GM23338 (cell line): ENCODE data around the gene FAM227B. TPM values are rescaled to one million over a fixed set of nuclear protein-coding genes. Genes with fewer than 3 reads are reported as not detected.

Experiments used
- CREB1 ChIP-seq: fragments of 250-450 bp; sonication (Bioruptor Pico); IDR thresholded peaks from 2 replicates; pipeline ENCODE4 v1.5.0; 2020; ENCODE audit warnings: low read depth, mild to moderate bottlenecking, moderate library complexity
- EZH2 ChIP-seq: fragments of 200-600 bp; sonication (generic); IDR thresholded peaks from one replicate; pipeline ENCODE4 v1.8.0; 2017; ENCODE audit warnings: antibody characterized with exemption, mild to moderate bottlenecking, low read depth; ENCODE audit not compliant: unreplicated experiment
- EZH2phosphoT487 ChIP-seq: fragments of 200-600 bp; sonication (generic); IDR thresholded peaks from one replicate; pipeline ENCODE4 v1.8.1; 2018; ENCODE audit warnings: antibody characterized with exemption; ENCODE audit not compliant: unreplicated experiment
- JUNB ChIP-seq: IDR thresholded peaks from one replicate; pipeline ENCODE4 v1.6.1; 2016; ENCODE audit warnings: antibody characterized with exemption; ENCODE audit not compliant: unreplicated experiment
- NANOG ChIP-seq: IDR thresholded peaks from 2 replicates; pipeline ENCODE4 v1.6.1; 2016; ENCODE audit warnings: antibody characterized with exemption, borderline replicate concordance
- POLR2AphosphoS5 ChIP-seq: IDR thresholded peaks from 2 replicates; pipeline ENCODE4 v1.6.1; 2016; ENCODE audit warnings: antibody characterized with exemption, low read depth
- ZNF331 ChIP-seq: fragments of 250-450 bp; sonication (Bioruptor Pico); IDR thresholded peaks from 2 replicates; pipeline ENCODE4 v1.5.0; 2020; ENCODE audit warnings: low read depth, mild to moderate bottlenecking, moderate library complexity
- polyA plus RNA-seq: library from polyadenylated mRNA; unstranded; fragments of >200 nt; fragmentation: Nextera tagmentation; extraction: Ambion mirVana; gene quantifications from 2 replicates; pipeline ENCODE4 v1.2.1, GENCODE V29; 2016
- total RNA-seq: library from RNA; depleted of rRNA; stranded (reverse); fragments of >200 nt; shearing (Covaris generic); gene quantifications from 2 replicates; pipeline ENCODE4 v1.2.3, GENCODE V29; 2014
- TF ChIP-seq, protein P1 (sequence below): fragments of 250-450 bp; sonication (Bioruptor Pico); IDR thresholded peaks from 2 replicates; pipeline ENCODE4 v1.5.0; 2020; ENCODE audit warnings: mild to moderate bottlenecking, moderate library complexity
- TF ChIP-seq, protein P2 (sequence below), 2 experiments: fragments of 200-600 bp in 1 of 2; sonication (generic) in 1 of 2; conservative IDR thresholded peaks; 2 replicates each; pipeline versions ENCODE4 v1.5.1 to v1.6.1; 2016 to 2017; ENCODE audit warnings: antibody characterized with exemption in 2 of 2, low read depth in 2 of 2, mild to moderate bottlenecking in 2 of 2, moderate library complexity in 1 of 2
- TF ChIP-seq, protein P3 (sequence below): IDR thresholded peaks from one replicate; pipeline ENCODE4 v1.6.1; 2018; ENCODE audit warnings: antibody characterized with exemption; ENCODE audit not compliant: unreplicated experiment
- TF ChIP-seq, protein P4 (sequence below): IDR thresholded peaks from 2 replicates; pipeline ENCODE4 v1.6.1; 2016; ENCODE audit warnings: antibody characterized with exemption

FAM227B gene
- total and polyA plus RNA-seq, 2 experiments from 2014 or later = 2.6 to 10.2 TPM

DNA sequence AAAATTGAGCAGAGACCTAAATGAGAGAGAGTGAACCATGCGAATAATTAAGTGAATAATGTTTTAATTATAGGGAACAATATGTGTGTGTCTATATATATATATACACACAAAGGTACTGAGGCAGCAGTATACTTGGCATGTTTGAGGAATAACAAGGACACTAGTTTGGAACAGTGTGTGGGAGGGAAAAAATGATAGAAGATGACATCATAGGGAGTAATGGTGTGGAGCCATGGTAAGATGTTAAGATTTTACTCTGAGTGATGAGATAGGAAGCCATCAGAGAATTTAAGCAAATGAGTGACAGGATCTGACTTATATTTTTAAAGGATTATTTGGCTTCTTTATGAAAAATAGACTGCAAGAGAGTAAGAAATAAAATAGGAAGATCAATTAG, 29.4 kb upstream of the FAM227B start (continued):
- TF ChIP-seq, protein P1, sequence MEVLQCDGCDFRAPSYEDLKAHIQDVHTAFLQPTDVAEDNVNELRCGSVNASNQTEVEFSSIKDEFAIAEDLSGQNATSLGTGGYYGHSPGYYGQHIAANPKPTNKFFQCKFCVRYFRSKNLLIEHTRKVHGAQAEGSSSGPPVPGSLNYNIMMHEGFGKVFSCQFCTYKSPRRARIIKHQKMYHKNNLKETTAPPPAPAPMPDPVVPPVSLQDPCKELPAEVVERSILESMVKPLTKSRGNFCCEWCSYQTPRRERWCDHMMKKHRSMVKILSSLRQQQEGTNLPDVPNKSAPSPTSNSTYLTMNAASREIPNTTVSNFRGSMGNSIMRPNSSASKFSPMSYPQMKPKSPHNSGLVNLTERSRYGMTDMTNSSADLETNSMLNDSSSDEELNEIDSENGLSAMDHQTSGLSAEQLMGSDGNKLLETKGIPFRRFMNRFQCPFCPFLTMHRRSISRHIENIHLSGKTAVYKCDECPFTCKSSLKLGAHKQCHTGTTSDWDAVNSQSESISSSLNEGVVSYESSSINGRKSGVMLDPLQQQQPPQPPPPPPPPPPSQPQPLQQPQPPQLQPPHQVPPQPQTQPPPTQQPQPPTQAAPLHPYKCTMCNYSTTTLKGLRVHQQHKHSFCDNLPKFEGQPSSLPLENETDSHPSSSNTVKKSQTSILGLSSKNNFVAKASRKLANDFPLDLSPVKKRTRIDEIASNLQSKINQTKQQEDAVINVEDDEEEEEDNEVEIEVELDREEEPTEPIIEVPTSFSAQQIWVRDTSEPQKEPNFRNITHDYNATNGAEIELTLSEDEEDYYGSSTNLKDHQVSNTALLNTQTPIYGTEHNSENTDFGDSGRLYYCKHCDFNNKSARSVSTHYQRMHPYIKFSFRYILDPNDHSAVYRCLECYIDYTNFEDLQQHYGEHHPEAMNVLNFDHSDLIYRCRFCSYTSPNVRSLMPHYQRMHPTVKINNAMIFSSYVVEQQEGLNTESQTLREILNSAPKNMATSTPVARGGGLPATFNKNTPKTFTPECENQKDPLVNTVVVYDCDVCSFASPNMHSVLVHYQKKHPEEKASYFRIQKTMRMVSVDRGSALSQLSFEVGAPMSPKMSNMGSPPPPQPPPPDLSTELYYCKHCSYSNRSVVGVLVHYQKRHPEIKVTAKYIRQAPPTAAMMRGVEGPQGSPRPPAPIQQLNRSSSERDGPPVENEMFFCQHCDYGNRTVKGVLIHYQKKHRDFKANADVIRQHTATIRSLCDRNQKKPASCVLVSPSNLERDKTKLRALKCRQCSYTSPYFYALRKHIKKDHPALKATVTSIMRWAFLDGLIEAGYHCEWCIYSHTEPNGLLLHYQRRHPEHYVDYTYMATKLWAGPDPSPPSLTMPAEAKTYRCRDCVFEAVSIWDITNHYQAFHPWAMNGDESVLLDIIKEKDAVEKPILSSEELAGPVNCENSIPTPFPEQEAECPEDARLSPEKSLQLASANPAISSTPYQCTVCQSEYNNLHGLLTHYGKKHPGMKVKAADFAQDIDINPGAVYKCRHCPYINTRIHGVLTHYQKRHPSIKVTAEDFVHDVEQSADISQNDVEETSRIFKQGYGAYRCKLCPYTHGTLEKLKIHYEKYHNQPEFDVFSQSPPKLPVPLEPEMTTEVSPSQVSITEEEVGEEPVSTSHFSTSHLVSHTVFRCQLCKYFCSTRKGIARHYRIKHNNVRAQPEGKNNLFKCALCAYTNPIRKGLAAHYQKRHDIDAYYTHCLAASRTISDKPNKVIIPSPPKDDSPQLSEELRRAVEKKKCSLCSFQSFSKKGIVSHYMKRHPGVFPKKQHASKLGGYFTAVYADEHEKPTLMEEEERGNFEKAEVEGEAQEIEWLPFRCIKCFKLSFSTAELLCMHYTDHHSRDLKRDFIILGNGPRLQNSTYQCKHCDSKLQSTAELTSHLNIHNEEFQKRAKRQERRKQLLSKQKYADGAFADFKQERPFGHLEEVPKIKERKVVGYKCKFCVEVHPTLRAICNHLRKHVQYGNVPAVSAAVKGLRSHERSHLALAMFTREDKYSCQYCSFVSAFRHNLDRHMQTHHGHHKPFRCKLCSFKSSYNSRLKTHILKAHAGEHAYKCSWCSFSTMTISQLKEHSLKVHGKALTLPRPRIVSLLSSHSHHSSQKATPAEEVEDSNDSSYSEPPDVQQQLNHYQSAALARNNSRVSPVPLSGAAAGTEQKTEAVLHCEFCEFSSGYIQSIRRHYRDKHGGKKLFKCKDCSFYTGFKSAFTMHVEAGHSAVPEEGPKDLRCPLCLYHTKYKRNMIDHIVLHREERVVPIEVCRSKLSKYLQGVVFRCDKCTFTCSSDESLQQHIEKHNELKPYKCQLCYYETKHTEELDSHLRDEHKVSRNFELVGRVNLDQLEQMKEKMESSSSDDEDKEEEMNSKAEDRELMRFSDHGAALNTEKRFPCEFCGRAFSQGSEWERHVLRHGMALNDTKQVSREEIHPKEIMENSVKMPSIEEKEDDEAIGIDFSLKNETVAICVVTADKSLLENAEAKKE (CRISPR knock-in tag) = no peak
- TF ChIP-seq EZH2 (no peak), JUNB (no peak), EZH2phosphoT487 (no peak), CREB1 (CRISPR knock-in tag) (no peak), ZNF331 (CRISPR knock-in tag) (no peak), NANOG (no peak), POLR2AphosphoS5 (no peak)
- TF ChIP-seq, protein P2, sequence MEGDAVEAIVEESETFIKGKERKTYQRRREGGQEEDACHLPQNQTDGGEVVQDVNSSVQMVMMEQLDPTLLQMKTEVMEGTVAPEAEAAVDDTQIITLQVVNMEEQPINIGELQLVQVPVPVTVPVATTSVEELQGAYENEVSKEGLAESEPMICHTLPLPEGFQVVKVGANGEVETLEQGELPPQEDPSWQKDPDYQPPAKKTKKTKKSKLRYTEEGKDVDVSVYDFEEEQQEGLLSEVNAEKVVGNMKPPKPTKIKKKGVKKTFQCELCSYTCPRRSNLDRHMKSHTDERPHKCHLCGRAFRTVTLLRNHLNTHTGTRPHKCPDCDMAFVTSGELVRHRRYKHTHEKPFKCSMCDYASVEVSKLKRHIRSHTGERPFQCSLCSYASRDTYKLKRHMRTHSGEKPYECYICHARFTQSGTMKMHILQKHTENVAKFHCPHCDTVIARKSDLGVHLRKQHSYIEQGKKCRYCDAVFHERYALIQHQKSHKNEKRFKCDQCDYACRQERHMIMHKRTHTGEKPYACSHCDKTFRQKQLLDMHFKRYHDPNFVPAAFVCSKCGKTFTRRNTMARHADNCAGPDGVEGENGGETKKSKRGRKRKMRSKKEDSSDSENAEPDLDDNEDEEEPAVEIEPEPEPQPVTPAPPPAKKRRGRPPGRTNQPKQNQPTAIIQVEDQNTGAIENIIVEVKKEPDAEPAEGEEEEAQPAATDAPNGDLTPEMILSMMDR (conservative IDR thresholded peaks at IDR 0.05; ENCODE audit: low read depth in 2 of 2) = no peak
- TF ChIP-seq, protein P3, sequence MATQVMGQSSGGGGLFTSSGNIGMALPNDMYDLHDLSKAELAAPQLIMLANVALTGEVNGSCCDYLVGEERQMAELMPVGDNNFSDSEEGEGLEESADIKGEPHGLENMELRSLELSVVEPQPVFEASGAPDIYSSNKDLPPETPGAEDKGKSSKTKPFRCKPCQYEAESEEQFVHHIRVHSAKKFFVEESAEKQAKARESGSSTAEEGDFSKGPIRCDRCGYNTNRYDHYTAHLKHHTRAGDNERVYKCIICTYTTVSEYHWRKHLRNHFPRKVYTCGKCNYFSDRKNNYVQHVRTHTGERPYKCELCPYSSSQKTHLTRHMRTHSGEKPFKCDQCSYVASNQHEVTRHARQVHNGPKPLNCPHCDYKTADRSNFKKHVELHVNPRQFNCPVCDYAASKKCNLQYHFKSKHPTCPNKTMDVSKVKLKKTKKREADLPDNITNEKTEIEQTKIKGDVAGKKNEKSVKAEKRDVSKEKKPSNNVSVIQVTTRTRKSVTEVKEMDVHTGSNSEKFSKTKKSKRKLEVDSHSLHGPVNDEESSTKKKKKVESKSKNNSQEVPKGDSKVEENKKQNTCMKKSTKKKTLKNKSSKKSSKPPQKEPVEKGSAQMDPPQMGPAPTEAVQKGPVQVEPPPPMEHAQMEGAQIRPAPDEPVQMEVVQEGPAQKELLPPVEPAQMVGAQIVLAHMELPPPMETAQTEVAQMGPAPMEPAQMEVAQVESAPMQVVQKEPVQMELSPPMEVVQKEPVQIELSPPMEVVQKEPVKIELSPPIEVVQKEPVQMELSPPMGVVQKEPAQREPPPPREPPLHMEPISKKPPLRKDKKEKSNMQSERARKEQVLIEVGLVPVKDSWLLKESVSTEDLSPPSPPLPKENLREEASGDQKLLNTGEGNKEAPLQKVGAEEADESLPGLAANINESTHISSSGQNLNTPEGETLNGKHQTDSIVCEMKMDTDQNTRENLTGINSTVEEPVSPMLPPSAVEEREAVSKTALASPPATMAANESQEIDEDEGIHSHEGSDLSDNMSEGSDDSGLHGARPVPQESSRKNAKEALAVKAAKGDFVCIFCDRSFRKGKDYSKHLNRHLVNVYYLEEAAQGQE = no peak
- TF ChIP-seq, protein P4, sequence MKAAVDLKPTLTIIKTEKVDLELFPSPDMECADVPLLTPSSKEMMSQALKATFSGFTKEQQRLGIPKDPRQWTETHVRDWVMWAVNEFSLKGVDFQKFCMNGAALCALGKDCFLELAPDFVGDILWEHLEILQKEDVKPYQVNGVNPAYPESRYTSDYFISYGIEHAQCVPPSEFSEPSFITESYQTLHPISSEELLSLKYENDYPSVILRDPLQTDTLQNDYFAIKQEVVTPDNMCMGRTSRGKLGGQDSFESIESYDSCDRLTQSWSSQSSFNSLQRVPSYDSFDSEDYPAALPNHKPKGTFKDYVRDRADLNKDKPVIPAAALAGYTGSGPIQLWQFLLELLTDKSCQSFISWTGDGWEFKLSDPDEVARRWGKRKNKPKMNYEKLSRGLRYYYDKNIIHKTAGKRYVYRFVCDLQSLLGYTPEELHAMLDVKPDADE = no peak
